HL-60 (cell line): ENCODE measurements around the gene ARHGEF12.

Experiments used
- CTCF ChIP-seq: IDR thresholded peaks from one replicate; pipeline ENCODE4 v1.5.1; 2011; ENCODE audit warnings: low read length, control low read depth, inconsistent platforms; ENCODE audit not compliant: insufficient read depth
- GABPA ChIP-seq: IDR thresholded peaks from 2 replicates; pipeline ENCODE4 v1.6.1; 2012; ENCODE audit warnings: low read depth
- POLR2AphosphoS5 ChIP-seq: IDR thresholded peaks from 2 replicates; pipeline ENCODE4 v1.6.1; 2012; ENCODE audit warnings: low read depth
- REST ChIP-seq: IDR thresholded peaks from 2 replicates; pipeline ENCODE4 v1.6.1; 2012; ENCODE audit warnings: low read depth; ENCODE audit not compliant: insufficient replicate concordance
- SPI1 ChIP-seq: IDR thresholded peaks from 2 replicates; pipeline ENCODE4 v1.6.1; 2012; ENCODE audit warnings: low read depth, mild to moderate bottlenecking, borderline replicate concordance

GRCh38 chr11:120326228-120326627 lies 10.0 kb upstream of the ARHGEF12 start:
- TF ChIP-seq CTCF (no peak), GABPA (no peak), POLR2AphosphoS5 (no peak), REST (no peak), SPI1 (no peak)
